Kidney epithelial cell (primary cell): ENCODE results near the gene ING1. TPM values are rescaled to one million over a fixed set of nuclear protein-coding genes. Genes with fewer than 3 reads are reported as not detected.
A peak's percentile ranks its signal among the peaks of the same experiment; 100 is the strongest.

Experiments
- DNase-seq: peaks from one replicate; pipeline ENCODE4 v3.0.0-alpha.2; 2010; ENCODE audit warnings: low read depth
- H3K27me3 ChIP-seq: 2 replicates; pipeline ENCODE4 v1.6.0; 2011; ENCODE audit warnings: low read length; ENCODE audit not compliant: control insufficient read depth, insufficient read depth
- H3K36me3 ChIP-seq: 2 replicates; pipeline ENCODE4 v1.5.1; 2011; ENCODE audit warnings: low read length; ENCODE audit not compliant: control insufficient read depth, insufficient read depth
- H3K4me3 ChIP-seq: 2 replicates; pipeline ENCODE4 v1.5.1; 2011; ENCODE audit warnings: low read depth, mild to moderate bottlenecking, control low read depth, low read length
- CTCF ChIP-seq: IDR thresholded peaks from 2 replicates; pipeline ENCODE4 v1.5.1; 2011; ENCODE audit warnings: mild to moderate bottlenecking, moderate library complexity, low read length, control low read depth, inconsistent platforms; ENCODE audit not compliant: insufficient read depth, poor library complexity, severe bottlenecking
- total RNA-seq: library from RNA; depleted of rRNA; stranded (reverse); fragments of >200 nt; gene quantifications from 2 replicates; pipeline ENCODE4 v1.2.3, GENCODE V29; 2015

The ING1 gene
- total RNA-seq, 1 donor from 2014 or later: 12.6 TPM

- Histone ChIP-seq H3K36me3 (peaks cover 2% of the 10 kb centered on the region), H3K4me3 (no peak overlapping the region), H3K27me3 (no peaks in the 10 kb centered on the region)
- DNase-seq: no peak
- TF ChIP-seq CTCF: no peak
These were observed 10.6 kb upstream of the ING1 start for GRCh38 chr13:110702591-110703526.

GRCh38 chr13:110705356-110705825 is 8.1 kb upstream of the ING1 start:
- Histone ChIP-seq H3K36me3 (peaks cover 2% of the 10 kb centered on the region), H3K27me3 (no peaks in the 10 kb centered on the region), H3K4me3 (peak overlapping the region; percentile 78)
- no peak for DNase-seq
- no peak for TF ChIP-seq CTCF

- peak; percentile 21 for TF ChIP-seq CTCF
- H3K36me3 ChIP-seq: peaks cover 1% of the 10 kb centered on the region
- peak within 1 kb of the TSS; percentile 78 for H3K4me3 ChIP-seq
- H3K27me3 ChIP-seq: no peaks in the 10 kb centered on the region
- peak; percentile 66 for DNase-seq
These were observed 7.5 kb upstream of the ING1 start, which contains the start of gene CARS2 for GRCh38 chr13:110705826-110706569. Gene CARS2 (minus strand): TSS chr13:110706116. CDS start chr13:110706093, 23 bp downstream.

GRCh38 chr13:110706570-110707372 is 6.7 kb upstream of the ING1 start:
- no peak for TF ChIP-seq CTCF
- H3K27me3 ChIP-seq: no peaks in the 10 kb centered on the region
- no peak for DNase-seq
- H3K36me3 ChIP-seq: peaks cover 1% of the 10 kb centered on the region
- peak overlapping the region; percentile 78 for H3K4me3 ChIP-seq

- no peak for TF ChIP-seq CTCF
- DNase-seq: no peak
- Histone ChIP-seq H3K27me3 (no peaks in the 10 kb centered on the region), H3K36me3 (no peaks in the 10 kb centered on the region), H3K4me3 (peak overlapping the region; percentile 84)
These were observed 1.2 kb upstream of the ING1 start for GRCh38 chr13:110712081-110712848.
